Muscle of back (tissue), 11 donors: ENCODE measurements around the gene INTS15. TPM values are rescaled to one million over a fixed set of nuclear protein-coding genes. Genes with fewer than 3 reads are reported as not detected.

Experiments
- DNase-seq, 3 donors: peaks; one replicate each; pipeline versions ENCODE4 v3.0.0 to v3.0.0-alpha.2; 2013
- polyA plus RNA-seq, 10 donors: library from polyadenylated mRNA; unstranded; fragments of 120-200 nt; gene quantifications; one replicate each; pipeline ENCODE4 v1.2.1, GENCODE V29; 2013; ENCODE audit not compliant: insufficient read length in 10 of 10

The INTS15 gene
- polyA plus RNA-seq, 10 donors, result 16.9 to 27.9 (median 21.1) TPM

DNA sequence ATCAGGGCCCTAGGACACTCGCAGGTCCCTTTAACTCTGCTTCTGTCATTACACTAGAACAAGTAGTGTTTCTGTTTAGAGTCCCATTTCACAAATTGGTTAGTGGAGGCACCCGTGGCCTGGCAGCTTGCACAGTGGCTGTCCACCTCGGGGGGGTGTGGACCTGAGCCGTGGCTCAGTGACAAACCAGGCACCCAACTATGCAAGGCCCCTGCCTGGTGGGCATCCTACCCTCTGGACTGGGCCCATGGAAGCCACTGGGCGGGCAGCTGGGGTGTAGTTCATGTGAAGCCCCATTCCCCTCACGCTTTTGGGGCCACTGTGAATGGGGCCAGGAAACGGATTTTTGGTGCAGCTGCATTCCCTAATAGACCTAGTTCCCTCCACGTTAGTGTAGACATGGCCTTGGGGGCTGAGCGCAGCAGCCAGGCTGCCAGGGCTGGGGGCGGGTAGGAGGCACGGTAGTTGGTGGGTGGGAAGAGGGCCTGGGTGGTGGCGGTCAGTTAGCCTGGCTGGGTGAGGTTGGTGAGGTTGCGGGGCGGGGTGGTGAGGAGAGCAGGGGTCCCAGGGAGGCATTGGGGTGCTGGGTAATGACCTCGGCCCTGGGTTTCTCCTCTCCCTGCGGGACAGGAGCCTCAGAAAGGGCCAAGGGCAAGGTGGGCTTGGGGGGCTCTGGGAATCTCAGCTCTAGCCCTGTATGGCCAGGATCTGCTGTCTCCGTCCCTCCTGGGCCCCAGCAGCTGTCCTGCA lies 66.0 kb downstream of the INTS15 start:
- no peak for DNase-seq

DNA sequence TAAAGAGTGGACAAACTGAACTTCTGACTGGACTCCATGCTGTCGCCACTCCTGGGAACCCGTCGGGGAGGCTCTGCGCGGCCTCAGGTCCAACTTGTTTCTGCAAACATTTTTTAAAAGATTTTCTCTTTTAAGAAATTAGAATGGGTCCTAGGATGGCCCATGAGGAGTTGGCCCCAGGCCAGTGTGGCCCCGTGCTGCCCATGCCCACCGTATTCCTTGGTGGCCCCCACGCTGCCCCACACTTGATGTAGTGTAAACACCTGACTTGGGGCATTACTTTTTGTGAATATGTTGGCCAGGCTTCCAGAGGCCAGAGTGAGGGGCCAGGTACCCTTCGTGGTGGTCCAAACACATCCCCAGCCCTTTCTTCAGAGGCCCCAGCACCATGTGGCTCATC lies 66.6 kb downstream of the INTS15 start:
- no peak for DNase-seq

Other genes with a start within 250 kb of the INTS15 start
- 10 to 100 TPM; 18.0 to 22.0 (median 19.1) TPM for gene FAM220A, start 241.1 kb upstream of the INTS15 start, polyA plus RNA-seq
- gene RAC1, start 215.5 kb upstream of the INTS15 start, polyA plus RNA-seq, result 100 to 1,000 TPM; 149 to 197 (median 180) TPM
- 10 to 100 TPM in 9 of 10 donors, 1 to 10 TPM in 1; 9.7 to 13.9 (median 11.0) TPM for gene DAGLB, start 142.1 kb upstream of the INTS15 start, polyA plus RNA-seq
- gene KDELR2, start 105.9 kb upstream of the INTS15 start, polyA plus RNA-seq, result 100 to 1,000 TPM; 183 to 234 (median 207) TPM
- gene GRID2IP, start 38.6 kb upstream of the INTS15 start, polyA plus RNA-seq, result under 1 TPM; 0.07 to 0.25 (median 0.15) TPM
- gene ZDHHC4, start 12.6 kb upstream of the INTS15 start, polyA plus RNA-seq, result 10 to 100 TPM; 42.1 to 57.9 (median 45.7) TPM
- 10 to 100 TPM; 11.5 to 16.5 (median 14.5) TPM for gene ZNF853, start 25.6 kb downstream of the INTS15 start, polyA plus RNA-seq
- 10 to 100 TPM; 19.1 to 32.9 (median 24.2) TPM for gene ZNF316, start 47.3 kb downstream of the INTS15 start, polyA plus RNA-seq
- 10 to 100 TPM; 17.8 to 26.8 (median 22.6) TPM for gene ZNF12, start 116.9 kb downstream of the INTS15 start, polyA plus RNA-seq
- under 1 TPM in 8 of 10 donors, not detected in 2; 0.21 to 0.63 (median 0.40) TPM for gene RSPH10B2, start 164.1 kb downstream of the INTS15 start, polyA plus RNA-seq
- gene CCZ1B, start 236.3 kb downstream of the INTS15 start, polyA plus RNA-seq, result 10 to 100 TPM; 28.5 to 56.0 (median 38.7) TPM